HepG2 (cell line): Measurements from ENCODE around the gene ABCB9. TPM values are rescaled to one million over a fixed set of nuclear protein-coding genes. Genes with fewer than 3 reads are reported as not detected.

ENCODE experiments used
- ATAC-seq: fragments of 200-7000 bp; cut with Tn5 transposase; 3 replicates; pipeline ENCODE4 v1.9.1; 2020; ENCODE audit warnings: mild to moderate bottlenecking, moderate library complexity
- BruUV-seq: library from RNA; stranded (reverse); fragments of 400-500 nt; replicated peaks from 2 replicates; lab custom pipeline; 2021; lab: Mats Ljungman, UMichigan
- CTCF ChIA-PET: fragments of 300-600 bp; formaldehyde crosslinking; extraction: SDS; loops from one replicate; lab custom pipeline; 2021; ENCODE audit warnings: low total read pairs, inconsistent platforms, low intra/inter-chr PET ratio; lab: Yijun Ruan, JAX
- POLR2A ChIA-PET: fragments of 350-600 bp; sonication (Branson Sonifier 250); formaldehyde crosslinking; loops from one replicate; lab custom pipeline; 2020; ENCODE audit warnings: antibody characterized with exemption, inconsistent platforms; lab: Yijun Ruan, JAX
- DNase-seq: peaks from one replicate; pipeline ENCODE4 v3.0.0-alpha.2; 2015; ENCODE audit warnings: low spot score
- FAIRE-seq: peaks from 3 replicates; lab custom pipeline; 2011; peaks lifted over from hg19 to GRCh38; lab: Jason Lieb, UNC
- H2AFZ ChIP-seq: one replicate; pipeline ENCODE4 v1.6.1; 2011; ENCODE audit warnings: low read length, inconsistent platforms
- H3K27ac ChIP-seq: fragments of 300-600 bp; 3 replicates; pipeline ENCODE4 v1.8.0; 2011; ENCODE audit warnings: mixed run types, mild to moderate bottlenecking, mixed read lengths, low read length, inconsistent platforms; ENCODE audit not compliant: insufficient read depth; ENCODE audit errors: extremely low read length
- H3K27me3 ChIP-seq, 2 experiments: fragments of 200-600 bp in 1 of 2; 2 replicates in 1 of 2; 3 replicates in 1 of 2; pipeline versions ENCODE4 v1.6.0 to v1.8.0; 2011; ENCODE audit warnings: low read length in 2 of 2, mild to moderate bottlenecking in 2 of 2, moderate library complexity in 2 of 2, inconsistent platforms in 1 of 2; ENCODE audit not compliant: insufficient read depth in 2 of 2, control insufficient read depth in 1 of 2
- H3K36me3 ChIP-seq, 2 experiments: fragments of 200-600 bp in 1 of 2; replicated peaks in 1 of 2; 2 replicates in 1 of 2; 3 replicates in 1 of 2; pipeline versions ENCODE4 v1.5.1 to v1.8.0; 2011; ENCODE audit warnings: low read length in 2 of 2, inconsistent platforms in 1 of 2; ENCODE audit not compliant: insufficient read depth in 2 of 2, control insufficient read depth in 1 of 2
- H3K4me1 ChIP-seq: 2 replicates; pipeline ENCODE4 v1.5.1; 2012; ENCODE audit warnings: low read length, inconsistent platforms; ENCODE audit not compliant: insufficient read depth
- H3K4me2 ChIP-seq: 2 replicates; pipeline ENCODE4 v1.6.0; 2011; ENCODE audit warnings: low read depth, low read length, inconsistent platforms
- H3K4me3 ChIP-seq, 3 experiments: fragments of 200-600 bp in 1 of 3; sonication (generic), shearing (Covaris generic) in 1 of 3; replicated peaks in 1 of 3; 2 replicates each; pipeline ENCODE4 v1.5.1; 2011 to 2016; ENCODE audit warnings: low read length in 3 of 3, inconsistent platforms in 2 of 3, low read depth in 2 of 3, mild to moderate bottlenecking in 2 of 3, control low read depth in 1 of 3, mixed read lengths in 1 of 3; ENCODE audit not compliant: insufficient read depth in 1 of 3
- H3K79me2 ChIP-seq: one replicate; pipeline ENCODE4 v1.6.1; 2011; ENCODE audit warnings: low read length, inconsistent platforms; ENCODE audit not compliant: insufficient read depth
- H3K9ac ChIP-seq: 2 replicates; pipeline ENCODE4 v1.6.0; 2011; ENCODE audit warnings: mild to moderate bottlenecking, low read depth, low read length, inconsistent platforms; ENCODE audit not compliant: insufficient read depth
- H3K9me3 ChIP-seq: 2 replicates; pipeline ENCODE4 v1.5.1; 2012; ENCODE audit warnings: mild to moderate bottlenecking, low read length
- H4K20me1 ChIP-seq: 2 replicates; pipeline ENCODE4 v1.6.0; 2011; ENCODE audit warnings: inconsistent platforms, mild to moderate bottlenecking, low read length, moderate library complexity; ENCODE audit not compliant: insufficient read depth
- CBX5 ChIP-seq: sonication (generic); formaldehyde crosslinking; IDR thresholded peaks from 2 replicates; pipeline ENCODE4 v1.4.0; 2020; ENCODE audit warnings: missing genetic modification reagents, borderline replicate concordance
- DPF2 ChIP-seq: sonication (generic); formaldehyde crosslinking; IDR thresholded peaks from 2 replicates; pipeline ENCODE4 v1.4.0; 2020; ENCODE audit warnings: mild to moderate bottlenecking, low read depth, missing genetic modification reagents, borderline replicate concordance
- FOSL1 ChIP-seq: sonication (generic); formaldehyde crosslinking; IDR thresholded peaks from 2 replicates; pipeline ENCODE4 v1.9.0; 2021; ENCODE audit warnings: missing genetic modification reagents, borderline replicate concordance
- GATAD1 ChIP-seq: IDR thresholded peaks from 2 replicates; pipeline ENCODE4 v1.6.1; 2016; ENCODE audit warnings: missing genetic modification reagents, missing compliant biosample characterization
- JDP2 ChIP-seq: sonication (generic); formaldehyde crosslinking; IDR thresholded peaks from 2 replicates; pipeline ENCODE4 v1.8.1; 2022; ENCODE audit warnings: missing genetic modification reagents, borderline replicate concordance
- KLF6 ChIP-seq: IDR thresholded peaks from 2 replicates; pipeline ENCODE4 v1.8.0; 2016; ENCODE audit warnings: missing biosample characterization, missing genetic modification reagents
- RAD21 ChIP-seq: fragments of 450-650 bp; formaldehyde crosslinking; IDR thresholded peaks from 2 replicates; pipeline ENCODE4 v1.5.0; 2020; ENCODE audit warnings: mild to moderate bottlenecking
- SALL1 ChIP-seq: sonication (generic); formaldehyde crosslinking; IDR thresholded peaks from 2 replicates; pipeline ENCODE4 v1.8.0; 2022; ENCODE audit warnings: mild to moderate bottlenecking, missing genetic modification reagents
- SMC3 ChIP-seq: IDR thresholded peaks from 2 replicates; pipeline ENCODE4 v1.6.1; 2011; ENCODE audit warnings: low read length, improper control_type of control experiment
- STAG1 ChIP-seq: sonication (generic); formaldehyde crosslinking; IDR thresholded peaks from 2 replicates; pipeline ENCODE4 v1.4.0; 2020; ENCODE audit warnings: missing genetic modification reagents
- ZBTB33 ChIP-seq: sonication (generic); formaldehyde crosslinking; IDR thresholded peaks from 2 replicates; pipeline ENCODE4 v1.4.0; 2020; ENCODE audit warnings: missing genetic modification reagents
- ZBTB38 ChIP-seq: sonication (generic); formaldehyde crosslinking; IDR thresholded peaks from 2 replicates; pipeline ENCODE4 v1.5.1; 2020; ENCODE audit warnings: mild to moderate bottlenecking, missing genetic modification reagents
- ZEB1 ChIP-seq: IDR thresholded peaks from 2 replicates; pipeline ENCODE4 v1.6.1; 2012; ENCODE audit warnings: mild to moderate bottlenecking, low read depth, inconsistent platforms; ENCODE audit not compliant: insufficient replicate concordance
- ZFP36 ChIP-seq: fragments of 150-350 bp; IDR thresholded peaks from 2 replicates; pipeline ENCODE4 v1.6.1; 2018; ENCODE audit warnings: borderline replicate concordance, low read length, low read depth; ENCODE audit not compliant: partially characterized antibody
- ZNF33A ChIP-seq: sonication (generic); formaldehyde crosslinking; IDR thresholded peaks from 2 replicates; pipeline ENCODE4 v1.5.1; 2020; ENCODE audit warnings: missing genetic modification reagents, mild to moderate bottlenecking, moderate library complexity, borderline replicate concordance
- ZNF367 ChIP-seq: sonication (generic); formaldehyde crosslinking; IDR thresholded peaks from 2 replicates; pipeline ENCODE4 v1.4.0; 2020; ENCODE audit warnings: missing genetic modification reagents, borderline replicate concordance
- ZNF619 ChIP-seq: sonication (generic); formaldehyde crosslinking; IDR thresholded peaks from 2 replicates; pipeline ENCODE4 v1.4.0; 2020; ENCODE audit warnings: mild to moderate bottlenecking, missing genetic modification reagents
- ZNF672 ChIP-seq: sonication (generic); formaldehyde crosslinking; IDR thresholded peaks from 2 replicates; pipeline ENCODE4 v1.8.1; 2022; ENCODE audit warnings: missing genetic modification reagents
- WGBS: methylation state at CpG from one replicate; pipeline ENCODE4 v1.1.6; 2017; ENCODE audit warnings: low lambda C conversion rate; 5-methylcytosine and 5-hydroxymethylcytosine counted together
- in situ Hi-C: cut with HindIII; loops from 2 replicates; pipeline ENCODE4 v1.10.0; 2017; ENCODE audit warnings: low pct_unique_long_range_greater_than_20kb; ENCODE audit not compliant: extremely low pct_ligation_motif_present
- intact Hi-C: fragments of 100-400 bp; cut with micrococcal nuclease; formaldehyde crosslinking; loops from one replicate; pipeline ENCODE4 v1.10.0; 2022; ENCODE audit not compliant: unreplicated experiment
- polyA plus RNA-seq, 8 experiments: library from polyadenylated mRNA; depleted of rRNA in 3 of 8; stranded (reverse) in 7 of 8; unstranded in 1 of 8; fragments of >200 nt; fragmentation: Illumina TruSeq in 4 of 8; extraction: Trizol in 4 of 8; gene quantifications; 2 replicates each; pipeline versions ENCODE4 v1.2.1 to v1.2.3, GENCODE V29; 2011 to 2016; ENCODE audit warnings: low read depth in 4 of 8, missing spikeins in 1 of 8, mixed read lengths in 1 of 8; ENCODE audit not compliant: insufficient read depth in 1 of 8
- total RNA-seq, 5 experiments: library from RNA; depleted of rRNA; stranded (reverse); fragments of >200 nt; fragmentation: Illumina TruSeq; extraction: Trizol; gene quantifications; 2 replicates each; pipeline ENCODE4 v1.2.3, GENCODE V29; 2016; ENCODE audit warnings: low read depth in 1 of 5
- TF ChIP-seq, protein P1 (sequence below): sonication (generic); formaldehyde crosslinking; IDR thresholded peaks from 2 replicates; pipeline ENCODE4 v1.5.0; 2020; ENCODE audit warnings: mild to moderate bottlenecking, missing genetic modification reagents, moderate library complexity
- TF ChIP-seq, protein P2 (sequence below): IDR thresholded peaks from 2 replicates; pipeline ENCODE4 v1.6.1; 2016

Gene ABCB9
- total and polyA plus RNA-seq, 2 of the 13 experiments (the other 11 are each of a cell fraction or from before 2014, with no cell fraction given) = 5.1 to 6.0 TPM

DNA sequence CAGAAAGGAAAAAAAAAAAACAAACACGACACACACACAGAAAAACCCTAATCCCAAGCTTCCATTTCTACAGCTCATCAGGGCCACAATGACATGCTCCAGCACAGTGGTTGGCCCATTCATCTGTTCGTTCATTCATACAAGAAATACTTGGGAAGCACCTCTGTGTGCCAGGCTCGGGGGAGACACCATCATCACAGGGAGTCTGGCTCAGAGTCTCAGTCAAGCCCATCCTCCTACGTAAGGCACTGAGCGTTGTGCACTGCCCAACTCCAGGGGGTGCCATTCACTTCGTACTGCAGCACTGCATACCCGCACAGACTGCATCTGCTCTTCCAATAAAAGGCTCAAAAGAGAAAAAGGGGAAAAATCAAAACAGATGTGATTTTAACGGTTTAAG, 85.6 kb downstream of the ABCB9 start:
- 58% methylated on average over 8 of the region's 8 CpGs for WGBS
- peaks cover 54% of the 10 kb centered on the region for H3K4me1 ChIP-seq
- H3K4me2 ChIP-seq = peak overlapping the region; percentile 42
- H3K36me3 ChIP-seq = no peaks in the 10 kb centered on the region
- no peaks in the 10 kb centered on the region for H4K20me1 ChIP-seq
- peaks cover 60% of the 10 kb centered on the region for H3K79me2 ChIP-seq
- no peaks in the 10 kb centered on the region for H3K27me3 ChIP-seq
- POLR2A ChIA-PET = interaction anchor here (1.4 kb wide), 1 partner anchor 352 kb away, joined by 3 read pairs; the partner anchor contains the start of gene MPHOSPH9
- no peak overlapping the region for H3K4me3 ChIP-seq
- ATAC-seq (peak; percentile 97), FAIRE-seq (peak; percentile 72), DNase-seq (peak; percentile 47)
- BruUV-seq = no TSS peak
- in situ Hi-C loops = no loop called here
- no peaks in the 10 kb centered on the region for H3K9me3 ChIP-seq
- intact Hi-C loops = loop anchor here (1.0 kb wide), 1 partner anchor 72 kb away; no protein-coding TSS in a partner anchor
- CTCF ChIA-PET = interaction anchor here (1.8 kb wide), 1 partner anchor 71 kb away, joined by 14 read pairs; no protein-coding TSS in a partner anchor
- no peak overlapping the region for H2AFZ ChIP-seq
- no peak overlapping the region for H3K27ac ChIP-seq
- H3K9ac ChIP-seq = no peak overlapping the region
- TF ChIP-seq ZNF33A (CRISPR knock-in tag) (no peak), KLF6 (CRISPR knock-in tag) (no peak), ZEB1 (no peak), ZFP36 (no peak), GATAD1 (no peak), ZBTB38 (0 out of 2 replicates have a peak, but pooled peaks have one; percentile 38), JDP2 (CRISPR knock-in tag) (no peak), ZNF672 (CRISPR knock-in tag) (no peak), STAG1 (CRISPR knock-in tag) (peak; percentile 83), FOSL1 (CRISPR knock-in tag) (no peak), ZNF367 (CRISPR knock-in tag) (no peak), ZNF619 (no peak), DPF2 (CRISPR knock-in tag) (no peak), SMC3 (peak; percentile 84), RAD21 (CRISPR knock-in tag) (peak; percentile 71), CBX5 (no peak), ZBTB33 (CRISPR knock-in tag) (peak; percentile 89), SALL1 (CRISPR knock-in tag) (0 out of 2 replicates have a peak, but pooled peaks have one; percentile 8)
- TF ChIP-seq, protein P1, sequence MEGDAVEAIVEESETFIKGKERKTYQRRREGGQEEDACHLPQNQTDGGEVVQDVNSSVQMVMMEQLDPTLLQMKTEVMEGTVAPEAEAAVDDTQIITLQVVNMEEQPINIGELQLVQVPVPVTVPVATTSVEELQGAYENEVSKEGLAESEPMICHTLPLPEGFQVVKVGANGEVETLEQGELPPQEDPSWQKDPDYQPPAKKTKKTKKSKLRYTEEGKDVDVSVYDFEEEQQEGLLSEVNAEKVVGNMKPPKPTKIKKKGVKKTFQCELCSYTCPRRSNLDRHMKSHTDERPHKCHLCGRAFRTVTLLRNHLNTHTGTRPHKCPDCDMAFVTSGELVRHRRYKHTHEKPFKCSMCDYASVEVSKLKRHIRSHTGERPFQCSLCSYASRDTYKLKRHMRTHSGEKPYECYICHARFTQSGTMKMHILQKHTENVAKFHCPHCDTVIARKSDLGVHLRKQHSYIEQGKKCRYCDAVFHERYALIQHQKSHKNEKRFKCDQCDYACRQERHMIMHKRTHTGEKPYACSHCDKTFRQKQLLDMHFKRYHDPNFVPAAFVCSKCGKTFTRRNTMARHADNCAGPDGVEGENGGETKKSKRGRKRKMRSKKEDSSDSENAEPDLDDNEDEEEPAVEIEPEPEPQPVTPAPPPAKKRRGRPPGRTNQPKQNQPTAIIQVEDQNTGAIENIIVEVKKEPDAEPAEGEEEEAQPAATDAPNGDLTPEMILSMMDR (CRISPR knock-in tag) = peak; percentile 79
- TF ChIP-seq, protein P2, sequence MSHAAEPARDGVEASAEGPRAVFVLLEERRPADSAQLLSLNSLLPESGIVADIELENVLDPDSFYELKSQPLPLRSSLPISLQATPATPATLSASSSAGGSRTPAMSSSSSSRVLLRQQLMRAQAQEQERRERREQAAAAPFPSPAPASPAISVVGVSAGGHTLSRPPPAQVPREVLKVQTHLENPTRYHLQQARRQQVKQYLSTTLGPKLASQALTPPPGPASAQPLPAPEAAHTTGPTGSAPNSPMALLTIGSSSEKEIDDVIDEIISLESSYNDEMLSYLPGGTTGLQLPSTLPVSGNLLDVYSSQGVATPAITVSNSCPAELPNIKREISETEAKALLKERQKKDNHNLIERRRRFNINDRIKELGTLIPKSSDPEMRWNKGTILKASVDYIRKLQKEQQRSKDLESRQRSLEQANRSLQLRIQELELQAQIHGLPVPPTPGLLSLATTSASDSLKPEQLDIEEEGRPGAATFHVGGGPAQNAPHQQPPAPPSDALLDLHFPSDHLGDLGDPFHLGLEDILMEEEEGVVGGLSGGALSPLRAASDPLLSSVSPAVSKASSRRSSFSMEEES = no peak
